DLD1 (cell line): Measurements from ENCODE around the gene LAP3.

Source experiments
- in situ Hi-C: cut with HindIII; loops from 2 replicates; pipeline ENCODE4 v1.10.0; 2017; ENCODE audit warnings: low sequenced_read_pairs

LAP3 gene

GRCh38 chr4:17614416-17615299 lies 37.7 kb downstream of the LAP3 start, which contains the start of gene MED28:
Gene MED28 (plus strand): TSS chr4:17614641. CDS start chr4:17614655, 14 bp downstream.
- in situ Hi-C loops: no loop called here

- in situ Hi-C loops: no loop called here
Observed at GRCh38 chr4:17616283-17616682, 39.3 kb downstream of the LAP3 start.

GRCh38 chr4:17618926-17619325 lies 41.9 kb downstream of the LAP3 start:
- in situ Hi-C loops: no loop called here

GRCh38 chr4:17619416-17620105 lies 42.6 kb downstream of the LAP3 start:
- in situ Hi-C loops: no loop called here

GRCh38 chr4:17623451-17624001 lies 46.5 kb downstream of the LAP3 start:
- in situ Hi-C loops: no loop called here

- in situ Hi-C loops: no loop called here
Observed at GRCh38 chr4:17624821-17625220, 47.8 kb downstream of the LAP3 start.

- in situ Hi-C loops: no loop called here
Observed at GRCh38 chr4:17630228-17630627, 53.2 kb downstream of the LAP3 start.

- in situ Hi-C loops: no loop called here
Observed at GRCh38 chr4:17633600-17633999, 56.6 kb downstream of the LAP3 start.

- in situ Hi-C loops: no loop called here
Observed at GRCh38 chr4:17635056-17635455, 58.1 kb downstream of the LAP3 start.

- in situ Hi-C loops: no loop called here
Observed at GRCh38 chr4:17636341-17636695, 59.3 kb downstream of the LAP3 start.

- in situ Hi-C loops: no loop called here
Observed at GRCh38 chr4:17636696-17637622, 60.0 kb downstream of the LAP3 start.

- in situ Hi-C loops: no loop called here
Observed at GRCh38 chr4:17639136-17639535, 62.1 kb downstream of the LAP3 start.

GRCh38 chr4:17642398-17642783 lies 65.4 kb downstream of the LAP3 start:
- in situ Hi-C loops: no loop called here

- in situ Hi-C loops: no loop called here
Observed at GRCh38 chr4:17646693-17647092, 69.7 kb downstream of the LAP3 start.

- in situ Hi-C loops: no loop called here
Observed at GRCh38 chr4:17647176-17647806, 70.3 kb downstream of the LAP3 start.

GRCh38 chr4:17647927-17648326 lies 70.9 kb downstream of the LAP3 start:
- in situ Hi-C loops: no loop called here

GRCh38 chr4:17650406-17650805 lies 73.4 kb downstream of the LAP3 start:
- in situ Hi-C loops: no loop called here

GRCh38 chr4:17654701-17655100 lies 77.7 kb downstream of the LAP3 start:
- in situ Hi-C loops: no loop called here

GRCh38 chr4:17657090-17657489 lies 80.1 kb downstream of the LAP3 start:
- in situ Hi-C loops: no loop called here
